Small intestine (tissue), 7 donors: ENCODE data around the gene LIN9. TPM values are rescaled to one million over a fixed set of nuclear protein-coding genes. Genes with fewer than 3 reads are reported as not detected.
A peak's percentile ranks its signal among the peaks of the same experiment; 100 is the strongest.

Source experiments
- DNase-seq, 2 donors: peaks; one replicate each; pipeline versions ENCODE4 v3.0.0 to v3.0.0-alpha.2; 2013
- FAIRE-seq: peaks from 2 replicates; lab custom pipeline; 2012; peaks lifted over from hg19 to GRCh38; lab: Jason Lieb, UNC
- H3K27ac ChIP-seq, 3 donors: one replicate each; pipeline ENCODE4 v1.5.1; 2013; ENCODE audit warnings: low read length in 2 of 3, mild to moderate bottlenecking in 2 of 3, control low read depth in 1 of 3, inconsistent platforms in 1 of 3, low read depth in 1 of 3, moderate library complexity in 1 of 3
- H3K27me3 ChIP-seq, 3 donors: one replicate each; pipeline ENCODE4 v1.6.1; 2013; ENCODE audit warnings: low read length in 3 of 3, inconsistent platforms in 1 of 3; ENCODE audit not compliant: control insufficient read depth in 3 of 3, insufficient read depth in 3 of 3
- H3K36me3 ChIP-seq, 3 donors: one replicate each; pipeline ENCODE4 v1.6.1; 2013; ENCODE audit warnings: low read length in 3 of 3, inconsistent platforms in 1 of 3, low read depth in 1 of 3, mild to moderate bottlenecking in 1 of 3, moderate library complexity in 1 of 3; ENCODE audit not compliant: control insufficient read depth in 3 of 3, insufficient read depth in 2 of 3
- H3K4me1 ChIP-seq, 3 donors: one replicate each; pipeline ENCODE4 v1.6.1; 2013; ENCODE audit warnings: low read length in 2 of 3, inconsistent platforms in 1 of 3, low read depth in 1 of 3, mild to moderate bottlenecking in 1 of 3, moderate library complexity in 1 of 3; ENCODE audit not compliant: control insufficient read depth in 3 of 3, insufficient read depth in 2 of 3
- H3K4me3 ChIP-seq, 3 donors: one replicate each; pipeline ENCODE4 v1.5.1; 2013; ENCODE audit warnings: low read length in 3 of 3, control low read depth in 1 of 3, inconsistent platforms in 1 of 3, low read depth in 1 of 3, mild to moderate bottlenecking in 1 of 3, moderate library complexity in 1 of 3
- H3K9me3 ChIP-seq, 2 donors: one replicate each; pipeline ENCODE4 v1.6.1; 2013; ENCODE audit warnings: low read depth in 1 of 2, low read length in 1 of 2; ENCODE audit not compliant: control insufficient read depth in 2 of 2, insufficient read depth in 1 of 2
- WGBS, 3 donors: extraction: QIAGEN DNeasy Blood & Tissue Kit; methylation state at CpG; one replicate each; pipeline ENCODE4 v1.1.7; 2013; 5-methylcytosine and 5-hydroxymethylcytosine counted together
- polyA plus RNA-seq, 4 donors: library from polyadenylated mRNA; stranded (reverse) in 3 of 4; unstranded in 1 of 4; fragments of 200-250 nt in 3 of 4; fragments of 120-200 nt in 1 of 4; gene quantifications; one replicate each; pipeline versions ENCODE4 v1.2.1 to v1.2.3, GENCODE V29; 2013
- donor health status: healthy with polysubstance abuse.
- donor health status: control.
- donor health status: control.
- donor health status: Bipolar disorder and iron deficiency.
- donor health status: healthy.

The LIN9 gene
- polyA plus RNA-seq, 4 donors, result 1.8 to 5.5 (median 3.7) TPM

DNA sequence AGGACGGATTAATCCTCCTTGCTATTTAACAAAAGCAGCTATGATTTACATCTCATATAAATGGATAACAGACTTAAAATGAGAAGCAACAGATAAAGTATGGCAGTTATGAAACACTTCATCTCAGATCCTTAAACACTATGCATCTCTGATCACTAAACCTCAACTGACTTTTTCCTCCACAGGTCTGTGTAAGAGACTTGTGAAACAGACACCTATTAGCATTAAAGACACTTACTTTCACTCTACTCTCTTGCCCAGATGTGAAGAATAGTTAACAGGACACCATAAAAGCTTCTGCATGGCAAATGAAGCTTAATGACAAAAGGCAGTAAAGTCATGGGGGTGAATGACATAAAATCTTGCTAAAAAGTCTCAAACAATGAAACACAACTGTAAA, 6.2 kb downstream of the LIN9 start:
- Histone ChIP-seq H3K27ac (no peak overlapping the region), H3K9me3 (no peaks in the 10 kb centered on the region), H3K36me3 (peaks cover 2 to 16% (median 3%) of the 10 kb centered on the region in 3 donors), H3K4me1 (no peaks in the 10 kb centered on the region), H3K4me3 (no peak overlapping the region), H3K27me3 (no peaks in the 10 kb centered on the region)
- FAIRE-seq (no peak), DNase-seq (no peak)
- WGBS, 3 donors, result 84 to 100% (median 88%) methylated on average over 1 of the region's 1 CpG

DNA sequence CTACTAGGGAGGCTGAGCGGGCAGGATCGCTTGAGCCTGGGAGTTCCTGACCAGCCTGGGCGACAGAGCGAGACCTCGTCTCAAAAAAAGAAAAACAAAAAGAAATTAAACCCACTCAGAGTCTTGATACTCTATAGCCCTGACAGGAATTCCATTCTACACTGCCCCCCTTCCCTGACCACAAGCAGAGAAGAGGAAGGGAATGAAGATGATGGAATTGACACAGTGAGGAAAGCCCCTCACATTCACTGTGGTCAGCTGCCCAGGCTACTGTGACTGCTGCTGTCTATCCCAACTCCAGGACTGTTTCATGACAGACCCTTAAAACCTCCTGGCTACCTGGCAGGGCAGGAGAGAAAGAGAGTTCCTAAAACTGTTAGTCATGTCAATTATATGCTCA, 12.1 kb downstream of the LIN9 start:
- no peaks in the 10 kb centered on the region for H3K9me3 ChIP-seq
- peak overlapping the region in 1 of 3 donors; percentile 3 for H3K4me3 ChIP-seq
- WGBS, 3 donors, result 94 to 97% (median 96%) methylated on average over 5 of the region's 5 CpGs
- H3K27ac ChIP-seq, result no peak overlapping the region
- DNase-seq, result no peak
- H3K4me1 ChIP-seq, result no peaks in the 10 kb centered on the region
- H3K27me3 ChIP-seq, result no peaks in the 10 kb centered on the region
- no peak for FAIRE-seq
- H3K36me3 ChIP-seq, result peaks cover 0 to 33% (median 3%) of the 10 kb centered on the region in 3 donors

DNA sequence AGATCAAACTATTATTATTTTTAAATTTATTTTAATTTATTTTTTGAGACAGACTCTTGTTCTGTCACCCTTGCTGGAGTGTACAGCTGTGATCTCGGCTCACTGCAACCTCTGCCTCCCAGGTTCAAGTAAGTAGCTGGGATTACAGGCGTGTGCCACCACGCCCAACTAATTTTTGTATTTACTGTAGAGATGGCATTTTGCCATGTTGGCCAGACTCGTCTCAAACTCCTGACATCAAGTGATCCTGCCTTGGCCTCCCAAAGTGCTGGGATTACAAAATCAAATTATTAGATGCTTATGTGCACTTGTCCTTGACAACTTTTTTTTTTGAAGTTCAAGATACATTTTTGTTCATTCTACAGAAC, 15.4 kb downstream of the LIN9 start:
- Histone ChIP-seq H3K9me3 (no peaks in the 10 kb centered on the region), H3K4me3 (no peak overlapping the region), H3K27ac (no peak overlapping the region), H3K36me3 (peaks cover 0 to 25% (median 3%) of the 10 kb centered on the region in 3 donors), H3K27me3 (no peaks in the 10 kb centered on the region), H3K4me1 (no peaks in the 10 kb centered on the region)
- no peak for FAIRE-seq
- 15 to 54% (median 36%) methylated on average over 4 of the region's 4 CpGs for WGBS, 3 donors
- peak in 1 of 2 donors; percentile 59 for DNase-seq

DNA sequence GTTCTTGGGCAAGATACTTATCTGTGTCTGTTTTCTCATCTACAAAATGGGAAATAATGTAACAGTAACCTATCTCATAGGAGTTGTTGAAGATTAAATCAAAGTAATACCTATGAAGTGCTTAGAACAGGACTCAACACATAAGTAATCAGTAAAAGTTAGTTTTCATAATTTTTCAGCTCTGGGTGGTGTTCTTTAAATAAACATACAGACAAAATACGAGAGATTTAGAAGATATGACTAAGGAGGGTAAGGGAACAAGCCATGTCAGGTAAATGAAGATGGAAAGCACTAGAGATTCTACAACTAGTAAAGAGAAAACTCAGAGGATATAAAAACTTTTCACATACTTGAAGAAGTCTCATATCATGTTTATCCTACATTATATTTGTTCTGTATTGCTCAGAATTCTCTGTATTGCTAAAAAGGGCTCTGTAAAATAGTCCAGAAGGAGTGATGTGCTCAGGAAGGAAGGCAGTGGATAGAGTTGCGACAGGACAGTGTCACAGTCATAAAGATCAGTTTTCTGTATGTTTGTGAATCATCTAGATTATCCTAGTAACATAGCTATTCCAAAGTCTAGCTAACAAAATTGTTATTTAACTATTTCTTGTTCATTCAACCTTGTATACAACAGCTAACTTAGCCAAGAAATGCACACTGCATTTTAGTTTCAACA, 16.0 kb downstream of the LIN9 start:
- H3K9me3 ChIP-seq, result no peaks in the 10 kb centered on the region
- H3K27me3 ChIP-seq, result no peaks in the 10 kb centered on the region
- no peak for FAIRE-seq
- no peak overlapping the region for H3K4me3 ChIP-seq
- H3K27ac ChIP-seq, result no peak overlapping the region
- peaks cover 0 to 20% (median 0%) of the 10 kb centered on the region in 3 donors for H3K36me3 ChIP-seq
- 84 to 88% (median 88%) methylated on average over 2 of the region's 2 CpGs for WGBS, 3 donors
- H3K4me1 ChIP-seq, result no peaks in the 10 kb centered on the region
- peak in 1 of 2 donors; percentile 6 for DNase-seq

DNA sequence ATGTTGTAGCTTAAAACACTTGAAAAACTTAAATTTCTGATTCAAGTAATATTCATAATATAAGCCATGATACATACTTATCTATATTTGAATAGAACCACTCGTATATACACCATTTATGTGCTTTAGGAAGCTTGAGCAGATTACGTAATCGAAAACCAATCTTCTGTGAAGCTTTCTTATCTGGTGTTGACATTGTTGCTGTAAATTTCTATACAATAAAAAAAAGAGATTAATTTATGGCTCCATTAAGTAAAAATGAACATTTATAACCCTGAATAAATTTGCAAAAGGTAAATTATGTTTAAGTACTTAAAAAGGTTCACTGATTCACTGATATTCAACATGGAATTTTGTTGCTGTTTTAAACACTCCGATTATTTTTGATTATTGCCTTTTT, 21.4 kb downstream of the LIN9 start:
- DNase-seq (peak in 1 of 2 donors; percentile 13), FAIRE-seq (peak; percentile 26)
- Histone ChIP-seq H3K27ac (no peak overlapping the region), H3K36me3 (peaks cover 2 to 19% (median 3%) of the 10 kb centered on the region in 3 donors), H3K4me3 (no peak overlapping the region), H3K27me3 (no peaks in the 10 kb centered on the region), H3K4me1 (no peaks in the 10 kb centered on the region), H3K9me3 (no peaks in the 10 kb centered on the region)
- WGBS, 3 donors, result 35 to 70% (median 41%) methylated on average over 4 of the region's 4 CpGs

DNA sequence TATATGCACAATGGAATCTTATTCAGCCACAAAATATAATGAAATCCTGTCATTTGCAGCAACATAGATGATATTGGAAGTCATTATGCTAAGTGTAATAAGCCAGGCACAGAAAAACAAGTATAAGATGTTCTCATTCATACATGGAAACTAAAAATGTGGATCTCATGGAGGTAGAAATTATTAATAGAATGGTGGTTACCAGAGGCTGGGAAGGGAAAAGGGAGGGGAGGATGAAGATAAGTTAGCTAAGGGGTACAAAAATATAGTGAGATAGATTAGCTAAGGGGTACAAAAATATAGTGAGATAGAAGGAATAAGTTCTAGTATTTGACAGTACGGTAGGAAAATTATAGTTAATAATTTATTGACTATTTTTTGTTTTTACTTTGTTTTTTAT, 27.9 kb downstream of the LIN9 start:
- no peaks in the 10 kb centered on the region for H3K4me1 ChIP-seq
- no peaks in the 10 kb centered on the region for H3K9me3 ChIP-seq
- no peak overlapping the region for H3K4me3 ChIP-seq
- no peak for DNase-seq
- peaks cover 0 to 12% (median 0%) of the 10 kb centered on the region in 3 donors for H3K36me3 ChIP-seq
- H3K27ac ChIP-seq, result no peak overlapping the region
- 93 to 97% (median 96%) methylated on average over 1 of the region's 1 CpG for WGBS, 3 donors
- FAIRE-seq, result no peak
- no peaks in the 10 kb centered on the region for H3K27me3 ChIP-seq

DNA sequence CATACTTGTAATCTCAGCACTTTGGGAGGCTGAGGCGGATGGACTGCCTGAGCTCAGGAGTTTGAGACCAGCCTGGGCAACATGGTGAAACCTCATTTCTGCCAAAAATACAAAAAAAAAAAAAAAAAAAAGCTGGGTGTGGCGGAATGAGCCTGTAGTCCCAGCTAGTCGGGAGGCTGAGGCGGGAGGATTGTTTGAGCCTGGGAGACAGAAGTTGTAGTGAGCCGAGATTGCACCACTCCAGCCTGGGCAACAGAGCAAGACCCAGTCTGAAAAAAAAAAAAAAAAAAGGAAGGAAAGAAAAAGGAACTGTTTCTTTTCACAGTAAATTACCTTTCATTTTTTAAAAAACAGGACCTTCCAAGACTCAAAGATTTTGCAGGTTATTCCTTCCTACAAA, 29.5 kb downstream of the LIN9 start:
- peaks cover 0 to 18% (median 0%) of the 10 kb centered on the region in 3 donors for H3K36me3 ChIP-seq
- WGBS, 3 donors, result 93 to 98% (median 97%) methylated on average over 5 of the region's 5 CpGs
- H3K27ac ChIP-seq, result no peak overlapping the region
- no peaks in the 10 kb centered on the region for H3K27me3 ChIP-seq
- DNase-seq (no peak), FAIRE-seq (no peak)
- H3K4me1 ChIP-seq, result no peaks in the 10 kb centered on the region
- H3K4me3 ChIP-seq, result no peak overlapping the region
- no peaks in the 10 kb centered on the region for H3K9me3 ChIP-seq

DNA sequence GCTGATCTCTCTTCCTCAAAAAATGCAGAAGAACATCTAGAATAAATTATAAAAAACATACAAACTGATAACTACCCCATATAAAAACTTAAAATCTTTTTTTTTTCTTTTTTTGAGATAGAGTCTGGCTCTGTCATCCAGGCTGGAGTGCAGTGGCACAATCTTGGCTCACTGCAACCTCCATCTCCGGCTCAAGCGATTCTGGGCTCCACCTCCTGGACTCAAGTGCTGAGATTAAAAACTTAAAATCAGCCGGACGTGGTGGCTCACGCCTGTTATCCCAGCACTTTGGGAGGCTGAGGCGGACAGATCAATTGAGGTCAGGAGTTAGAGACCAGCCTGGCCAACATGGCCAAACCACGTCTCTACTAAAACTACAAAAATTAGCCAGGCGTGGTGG, 31.1 kb downstream of the LIN9 start:
- Histone ChIP-seq H3K27me3 (no peaks in the 10 kb centered on the region), H3K9me3 (no peaks in the 10 kb centered on the region), H3K4me3 (no peak overlapping the region), H3K27ac (no peak overlapping the region), H3K36me3 (peaks cover 0 to 9% (median 0%) of the 10 kb centered on the region in 3 donors), H3K4me1 (no peaks in the 10 kb centered on the region)
- 93 to 98% (median 96%) methylated on average over 8 of the region's 8 CpGs for WGBS, 3 donors
- FAIRE-seq (no peak), DNase-seq (no peak)

DNA sequence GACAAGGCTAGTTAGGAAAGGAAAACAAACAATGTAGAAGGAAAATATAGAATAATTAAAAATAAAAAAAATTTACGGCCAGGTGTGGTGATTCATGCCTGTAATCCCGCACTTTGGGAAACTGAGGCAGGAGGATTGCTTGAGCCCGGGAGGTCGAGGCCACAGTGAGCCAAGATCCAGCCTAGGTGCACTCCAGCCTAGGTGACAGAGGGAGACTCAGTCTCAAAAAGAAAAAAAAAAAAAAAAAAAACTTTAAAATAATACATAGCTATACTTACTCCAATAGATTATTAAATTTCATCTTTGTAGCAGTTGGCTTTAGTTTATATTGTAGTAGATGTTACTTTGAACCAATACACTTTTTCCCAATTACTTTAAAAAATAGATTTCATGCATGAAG, 32.0 kb downstream of the LIN9 start:
- no peaks in the 10 kb centered on the region for H3K9me3 ChIP-seq
- no peaks in the 10 kb centered on the region for H3K4me1 ChIP-seq
- peaks cover 0 to 10% (median 0%) of the 10 kb centered on the region in 3 donors for H3K36me3 ChIP-seq
- no peak overlapping the region for H3K27ac ChIP-seq
- no peaks in the 10 kb centered on the region for H3K27me3 ChIP-seq
- no peak overlapping the region for H3K4me3 ChIP-seq
- FAIRE-seq (no peak), DNase-seq (no peak)
- 95 to 99% (median 95%) methylated on average over 4 of the region's 4 CpGs for WGBS, 3 donors
